Subcutaneous abdominal adipose tissue (tissue), 5 donors: ENCODE data around the gene TUFT1.
A peak's percentile ranks its signal among the peaks of the same experiment; 100 is the strongest.

Experiments
- H3K27ac ChIP-seq: one replicate; pipeline ENCODE4 v1.7.0; 2013; ENCODE audit warnings: low read depth, mild to moderate bottlenecking, inconsistent platforms, low read length, moderate library complexity
- H3K27me3 ChIP-seq, 5 donors: one replicate each; pipeline ENCODE4 v1.7.0; 2013; ENCODE audit warnings: low read length in 5 of 5, inconsistent platforms in 1 of 5; ENCODE audit not compliant: control insufficient read depth in 5 of 5, insufficient read depth in 4 of 5
- H3K36me3 ChIP-seq, 5 donors: one replicate each; pipeline ENCODE4 v1.7.0; 2013; ENCODE audit warnings: low read length in 5 of 5; ENCODE audit not compliant: control insufficient read depth in 5 of 5, insufficient read depth in 5 of 5
- H3K4me1 ChIP-seq, 5 donors: one replicate each; pipeline ENCODE4 v1.7.0; 2013; ENCODE audit warnings: low read length in 5 of 5, mild to moderate bottlenecking in 3 of 5, moderate library complexity in 1 of 5; ENCODE audit not compliant: control insufficient read depth in 5 of 5, insufficient read depth in 5 of 5
- H3K4me3 ChIP-seq, 5 donors: one replicate each; pipeline ENCODE4 v1.7.0; 2013; ENCODE audit warnings: low read length in 5 of 5, low read depth in 1 of 5
- H3K9ac ChIP-seq, 5 donors: one replicate each; pipeline ENCODE4 v1.7.0; 2013; ENCODE audit warnings: low read length in 5 of 5, mild to moderate bottlenecking in 4 of 5, moderate library complexity in 3 of 5
- H3K9me3 ChIP-seq, 5 donors: one replicate each; pipeline ENCODE4 v1.7.0; 2013; ENCODE audit warnings: low read length in 5 of 5; ENCODE audit not compliant: control insufficient read depth in 5 of 5
- donor health status: healthy.
- donor health status: healthy.
- donor health status: healthy.
- donor health status: healthy.
- donor health status: healthy.

TUFT1 gene

GRCh38 chr1:151547119-151547899 is 7.2 kb downstream of the TUFT1 start:
- Histone ChIP-seq H3K4me1 (peaks cover 2 to 37% (median 20%) of the 10 kb centered on the region in 5 donors), H3K27ac (peak overlapping the region; percentile 39), H3K9ac (no peak overlapping the region), H3K27me3 (no peaks in the 10 kb centered on the region), H3K4me3 (peak overlapping the region in 2 of 5 donors; percentile 5 to 49), H3K9me3 (no peaks in the 10 kb centered on the region), H3K36me3 (no peaks in the 10 kb centered on the region)

GRCh38 chr1:151547900-151548230 is 7.8 kb downstream of the TUFT1 start:
- peak overlapping the region; percentile 39 for H3K27ac ChIP-seq

GRCh38 chr1:151549199-151549598 is 9.1 kb downstream of the TUFT1 start:
- H3K27me3 ChIP-seq, result no peaks in the 10 kb centered on the region
- H3K27ac ChIP-seq, result no peak overlapping the region

More at GRCh38 chr1:151547900-151548230, 7.8 kb downstream of the TUFT1 start:
- Histone ChIP-seq H3K36me3 (no peaks in the 10 kb centered on the region), H3K9me3 (no peaks in the 10 kb centered on the region), H3K4me1 (peaks cover 1 to 33% (median 20%) of the 10 kb centered on the region in 5 donors), H3K4me3 (peak overlapping the region in 1 of 5 donors; percentile 49), H3K27me3 (no peaks in the 10 kb centered on the region), H3K9ac (no peak overlapping the region)

GRCh38 chr1:151553659-151554058 is 13.6 kb downstream of the TUFT1 start:
- Histone ChIP-seq H3K27ac (no peak overlapping the region), H3K4me3 (no peak overlapping the region), H3K4me1 (peaks cover 0 to 3% (median 0%) of the 10 kb centered on the region in 5 donors), H3K36me3 (no peaks in the 10 kb centered on the region), H3K27me3 (no peaks in the 10 kb centered on the region), H3K9ac (no peak overlapping the region), H3K9me3 (no peaks in the 10 kb centered on the region)

More at GRCh38 chr1:151549199-151549598, 9.1 kb downstream of the TUFT1 start:
- Histone ChIP-seq H3K4me3 (no peak overlapping the region), H3K36me3 (no peaks in the 10 kb centered on the region), H3K9me3 (no peaks in the 10 kb centered on the region), H3K4me1 (peaks cover 0 to 24% (median 15%) of the 10 kb centered on the region in 5 donors), H3K9ac (no peak overlapping the region)

- no peak overlapping the region for H3K27ac ChIP-seq
- no peaks in the 10 kb centered on the region for H3K4me1 ChIP-seq
- H3K36me3 ChIP-seq, result no peaks in the 10 kb centered on the region
- H3K9ac ChIP-seq, result no peak overlapping the region
- H3K27me3 ChIP-seq, result no peaks in the 10 kb centered on the region
- H3K4me3 ChIP-seq, result no peak overlapping the region
- H3K9me3 ChIP-seq, result no peaks in the 10 kb centered on the region
These were observed 15.9 kb downstream of the TUFT1 start for GRCh38 chr1:151556052-151556451.

- Histone ChIP-seq H3K27me3 (no peaks in the 10 kb centered on the region), H3K36me3 (peaks cover 0 to 34% (median 18%) of the 10 kb centered on the region in 5 donors), H3K9ac (no peak overlapping the region), H3K4me3 (no peak overlapping the region), H3K27ac (no peak overlapping the region), H3K4me1 (no peaks in the 10 kb centered on the region), H3K9me3 (no peaks in the 10 kb centered on the region)
These were observed 22.6 kb downstream of the TUFT1 start for GRCh38 chr1:151562661-151563060.

GRCh38 chr1:151563376-151563775 is 23.3 kb downstream of the TUFT1 start:
- no peaks in the 10 kb centered on the region for H3K4me1 ChIP-seq
- H3K36me3 ChIP-seq, result peaks cover under 1 to 34% (median 18%) of the 10 kb centered on the region in 5 donors
- no peaks in the 10 kb centered on the region for H3K27me3 ChIP-seq
- no peak overlapping the region for H3K4me3 ChIP-seq
- H3K27ac ChIP-seq, result no peak overlapping the region
- no peak overlapping the region for H3K9ac ChIP-seq
- no peaks in the 10 kb centered on the region for H3K9me3 ChIP-seq

GRCh38 chr1:151565502-151566189 is 25.5 kb downstream of the TUFT1 start:
- Histone ChIP-seq H3K4me3 (no peak overlapping the region), H3K27ac (no peak overlapping the region), H3K4me1 (peaks cover 0 to 5% (median 0%) of the 10 kb centered on the region in 5 donors), H3K36me3 (peaks cover 2 to 50% (median 24%) of the 10 kb centered on the region in 5 donors), H3K9ac (no peak overlapping the region), H3K9me3 (no peaks in the 10 kb centered on the region), H3K27me3 (no peaks in the 10 kb centered on the region)

GRCh38 chr1:151568626-151569088 is 28.5 kb downstream of the TUFT1 start:
- peaks cover 0 to 5% (median 0%) of the 10 kb centered on the region in 5 donors for H3K4me1 ChIP-seq
- H3K4me3 ChIP-seq, result no peak overlapping the region
- H3K27me3 ChIP-seq, result no peaks in the 10 kb centered on the region
- no peaks in the 10 kb centered on the region for H3K9me3 ChIP-seq
- no peak overlapping the region for H3K9ac ChIP-seq
- peaks cover 2 to 50% (median 27%) of the 10 kb centered on the region in 5 donors for H3K36me3 ChIP-seq
- H3K27ac ChIP-seq, result no peak overlapping the region

- Histone ChIP-seq H3K36me3 (peaks cover 2 to 55% (median 23%) of the 10 kb centered on the region in 5 donors), H3K4me3 (no peak overlapping the region), H3K27me3 (no peaks in the 10 kb centered on the region), H3K9me3 (no peaks in the 10 kb centered on the region), H3K9ac (no peak overlapping the region), H3K27ac (no peak overlapping the region), H3K4me1 (peaks cover 0 to 5% (median 0%) of the 10 kb centered on the region in 5 donors)
These were observed 30.7 kb downstream of the TUFT1 start for GRCh38 chr1:151570819-151571218.
